ENCODE data around the gene RAB4B. TPM values are rescaled to one million over a fixed set of nuclear protein-coding genes. Genes with fewer than 3 reads are reported as not detected.

RAB4B gene
- total RNA-seq, 1 donor from 2014 or later, result 2.1 TPM

GRCh38 chr19:40739871-40740703, 38.0 kb upstream of the RAB4B start:
- peaks cover 36 to 42% (median 38%) of the 10 kb centered on the region in 3 donors for H3K36me3 ChIP-seq (ENCODE audit: control insufficient read depth in 3 of 3, insufficient read depth in 3 of 3, low read length in 3 of 3)
- H3K27me3 ChIP-seq (ENCODE audit: control insufficient read depth in 3 of 3, insufficient read depth in 3 of 3, low read length in 3 of 3), result no peaks in the 10 kb centered on the region
- peak overlapping the region; percentile 18 for H3K27ac ChIP-seq (ENCODE audit: low read depth, low read length)
- H3K4me3 ChIP-seq (ENCODE audit: low read length in 3 of 3), result no peak overlapping the region
- H3K9me3 ChIP-seq (ENCODE audit: control insufficient read depth in 3 of 3, low read length in 3 of 3), result no peaks in the 10 kb centered on the region
- H3K9ac ChIP-seq (ENCODE audit: low read depth in 1 of 3, low read length in 3 of 3), result peak overlapping the region in 2 of 3 donors; percentile 57 to 68
- H3K4me1 ChIP-seq (ENCODE audit: control insufficient read depth in 3 of 3, insufficient read depth in 3 of 3, low read length in 3 of 3), result peaks cover 20 to 25% (median 25%) of the 10 kb centered on the region in 3 donors

GRCh38 chr19:40740747-40741146, 37.3 kb upstream of the RAB4B start:
- no peaks in the 10 kb centered on the region for H3K27me3 ChIP-seq (ENCODE audit: control insufficient read depth in 3 of 3, insufficient read depth in 3 of 3, low read length in 3 of 3)
- H3K4me1 ChIP-seq (ENCODE audit: control insufficient read depth in 3 of 3, insufficient read depth in 3 of 3, low read length in 3 of 3), result peaks cover 20 to 31% (median 29%) of the 10 kb centered on the region in 3 donors
- peaks cover 32 to 38% (median 34%) of the 10 kb centered on the region in 3 donors for H3K36me3 ChIP-seq (ENCODE audit: control insufficient read depth in 3 of 3, insufficient read depth in 3 of 3, low read length in 3 of 3)
- H3K9me3 ChIP-seq (ENCODE audit: control insufficient read depth in 3 of 3, low read length in 3 of 3), result no peaks in the 10 kb centered on the region
- H3K27ac ChIP-seq (ENCODE audit: low read depth, low read length), result peak overlapping the region; percentile 18
- H3K4me3 ChIP-seq (ENCODE audit: low read length in 3 of 3), result peak overlapping the region in 1 of 3 donors; percentile 13
- peak overlapping the region in 1 of 3 donors; percentile 68 for H3K9ac ChIP-seq (ENCODE audit: low read depth in 1 of 3, low read length in 3 of 3)

- H3K27ac ChIP-seq (ENCODE audit: low read depth, low read length), result no peak overlapping the region
- peaks cover 20 to 31% (median 31%) of the 10 kb centered on the region in 3 donors for H3K4me1 ChIP-seq (ENCODE audit: control insufficient read depth in 3 of 3, insufficient read depth in 3 of 3, low read length in 3 of 3)
- H3K9me3 ChIP-seq (ENCODE audit: control insufficient read depth in 3 of 3, low read length in 3 of 3), result no peaks in the 10 kb centered on the region
- peaks cover 29 to 34% (median 30%) of the 10 kb centered on the region in 3 donors for H3K36me3 ChIP-seq (ENCODE audit: control insufficient read depth in 3 of 3, insufficient read depth in 3 of 3, low read length in 3 of 3)
- H3K27me3 ChIP-seq (ENCODE audit: control insufficient read depth in 3 of 3, insufficient read depth in 3 of 3, low read length in 3 of 3), result no peaks in the 10 kb centered on the region
- no peak overlapping the region for H3K4me3 ChIP-seq (ENCODE audit: low read length in 3 of 3)
- peak overlapping the region in 1 of 3 donors; percentile 50 for H3K9ac ChIP-seq (ENCODE audit: low read depth in 1 of 3, low read length in 3 of 3)
These were observed 36.3 kb upstream of the RAB4B start for GRCh38 chr19:40741527-40742390.

- Histone ChIP-seq H3K27me3 (ENCODE audit: control insufficient read depth in 3 of 3, insufficient read depth in 3 of 3, low read length in 3 of 3) (no peaks in the 10 kb centered on the region), H3K9me3 (ENCODE audit: control insufficient read depth in 3 of 3, low read length in 3 of 3) (no peaks in the 10 kb centered on the region), H3K4me1 (ENCODE audit: control insufficient read depth in 3 of 3, insufficient read depth in 3 of 3, low read length in 3 of 3) (peaks cover 20 to 31% (median 31%) of the 10 kb centered on the region in 3 donors), H3K4me3 (ENCODE audit: low read length in 3 of 3) (no peak overlapping the region), H3K9ac (ENCODE audit: low read depth in 1 of 3, low read length in 3 of 3) (peak overlapping the region in 1 of 3 donors; percentile 16), H3K27ac (ENCODE audit: low read depth, low read length) (no peak overlapping the region), H3K36me3 (ENCODE audit: control insufficient read depth in 3 of 3, insufficient read depth in 3 of 3, low read length in 3 of 3) (peaks cover 21 to 27% (median 22%) of the 10 kb centered on the region in 3 donors)
These were observed 35.6 kb upstream of the RAB4B start for GRCh38 chr19:40742477-40742876.

- Histone ChIP-seq H3K9me3 (ENCODE audit: control insufficient read depth in 3 of 3, low read length in 3 of 3) (no peaks in the 10 kb centered on the region), H3K36me3 (ENCODE audit: control insufficient read depth in 3 of 3, insufficient read depth in 3 of 3, low read length in 3 of 3) (peaks cover 19 to 24% (median 20%) of the 10 kb centered on the region in 3 donors), H3K9ac (ENCODE audit: low read depth in 1 of 3, low read length in 3 of 3) (no peak overlapping the region), H3K4me3 (ENCODE audit: low read length in 3 of 3) (no peak overlapping the region), H3K27me3 (ENCODE audit: control insufficient read depth in 3 of 3, insufficient read depth in 3 of 3, low read length in 3 of 3) (no peaks in the 10 kb centered on the region), H3K27ac (ENCODE audit: low read depth, low read length) (no peak overlapping the region), H3K4me1 (ENCODE audit: control insufficient read depth in 3 of 3, insufficient read depth in 3 of 3, low read length in 3 of 3) (peaks cover 20 to 31% (median 31%) of the 10 kb centered on the region in 3 donors)
These were observed 35.2 kb upstream of the RAB4B start for GRCh38 chr19:40742886-40743285.

- Histone ChIP-seq H3K9me3 (ENCODE audit: control insufficient read depth in 3 of 3, low read length in 3 of 3) (no peaks in the 10 kb centered on the region), H3K4me3 (ENCODE audit: low read length in 3 of 3) (no peak overlapping the region), H3K4me1 (ENCODE audit: control insufficient read depth in 3 of 3, insufficient read depth in 3 of 3, low read length in 3 of 3) (peaks cover 25 to 38% (median 37%) of the 10 kb centered on the region in 3 donors), H3K27me3 (ENCODE audit: control insufficient read depth in 3 of 3, insufficient read depth in 3 of 3, low read length in 3 of 3) (no peaks in the 10 kb centered on the region), H3K27ac (ENCODE audit: low read depth, low read length) (no peak overlapping the region), H3K9ac (ENCODE audit: low read depth in 1 of 3, low read length in 3 of 3) (no peak overlapping the region), H3K36me3 (ENCODE audit: control insufficient read depth in 3 of 3, insufficient read depth in 3 of 3, low read length in 3 of 3) (peaks cover 13 to 17% (median 17%) of the 10 kb centered on the region in 3 donors)
These were observed 34.1 kb upstream of the RAB4B start for GRCh38 chr19:40743926-40744325.

GRCh38 chr19:40744554-40745401, 33.3 kb upstream of the RAB4B start:
- no peak overlapping the region for H3K4me3 ChIP-seq (ENCODE audit: low read length in 3 of 3)
- H3K4me1 ChIP-seq (ENCODE audit: control insufficient read depth in 3 of 3, insufficient read depth in 3 of 3, low read length in 3 of 3), result peaks cover 30 to 39% (median 39%) of the 10 kb centered on the region in 3 donors
- H3K27ac ChIP-seq (ENCODE audit: low read depth, low read length), result no peak overlapping the region
- H3K27me3 ChIP-seq (ENCODE audit: control insufficient read depth in 3 of 3, insufficient read depth in 3 of 3, low read length in 3 of 3), result no peaks in the 10 kb centered on the region
- peak overlapping the region in 1 of 3 donors; percentile 16 for H3K9ac ChIP-seq (ENCODE audit: low read depth in 1 of 3, low read length in 3 of 3)
- peaks cover 4 to 10% (median 9%) of the 10 kb centered on the region in 3 donors for H3K36me3 ChIP-seq (ENCODE audit: control insufficient read depth in 3 of 3, insufficient read depth in 3 of 3, low read length in 3 of 3)
- H3K9me3 ChIP-seq (ENCODE audit: control insufficient read depth in 3 of 3, low read length in 3 of 3), result no peaks in the 10 kb centered on the region

- H3K36me3 ChIP-seq (ENCODE audit: control insufficient read depth in 3 of 3, insufficient read depth in 3 of 3, low read length in 3 of 3), result peaks cover 0 to 8% (median 8%) of the 10 kb centered on the region in 3 donors
- peaks cover 27 to 37% (median 36%) of the 10 kb centered on the region in 3 donors for H3K4me1 ChIP-seq (ENCODE audit: control insufficient read depth in 3 of 3, insufficient read depth in 3 of 3, low read length in 3 of 3)
- H3K4me3 ChIP-seq (ENCODE audit: low read length in 3 of 3), result no peak overlapping the region
- H3K9me3 ChIP-seq (ENCODE audit: control insufficient read depth in 3 of 3, low read length in 3 of 3), result no peaks in the 10 kb centered on the region
- no peak overlapping the region for H3K9ac ChIP-seq (ENCODE audit: low read depth in 1 of 3, low read length in 3 of 3)
- H3K27me3 ChIP-seq (ENCODE audit: control insufficient read depth in 3 of 3, insufficient read depth in 3 of 3, low read length in 3 of 3), result no peaks in the 10 kb centered on the region
- H3K27ac ChIP-seq (ENCODE audit: low read depth, low read length), result no peak overlapping the region
These were observed 32.7 kb upstream of the RAB4B start for GRCh38 chr19:40745402-40745780.

GRCh38 chr19:40747536-40747935, 30.5 kb upstream of the RAB4B start:
- peaks cover 18 to 36% (median 33%) of the 10 kb centered on the region in 3 donors for H3K4me1 ChIP-seq (ENCODE audit: control insufficient read depth in 3 of 3, insufficient read depth in 3 of 3, low read length in 3 of 3)
- no peaks in the 10 kb centered on the region for H3K9me3 ChIP-seq (ENCODE audit: control insufficient read depth in 3 of 3, low read length in 3 of 3)
- H3K27me3 ChIP-seq (ENCODE audit: control insufficient read depth in 3 of 3, insufficient read depth in 3 of 3, low read length in 3 of 3), result no peaks in the 10 kb centered on the region
- peaks cover 0 to 8% (median 0%) of the 10 kb centered on the region in 3 donors for H3K36me3 ChIP-seq (ENCODE audit: control insufficient read depth in 3 of 3, insufficient read depth in 3 of 3, low read length in 3 of 3)
- no peak overlapping the region for H3K27ac ChIP-seq (ENCODE audit: low read depth, low read length)
- no peak overlapping the region for H3K9ac ChIP-seq (ENCODE audit: low read depth in 1 of 3, low read length in 3 of 3)
- no peak overlapping the region for H3K4me3 ChIP-seq (ENCODE audit: low read length in 3 of 3)

All from skeletal muscle tissue (tissue), 4 donors.